ENCODE measurements around the gene C9orf50.
"Not testable (repeated sequence)": the region's sequence is repeated elsewhere in the genome, so short reads cannot be mapped to it uniquely, and the experiment has no call there.

Gene C9orf50

DNA sequence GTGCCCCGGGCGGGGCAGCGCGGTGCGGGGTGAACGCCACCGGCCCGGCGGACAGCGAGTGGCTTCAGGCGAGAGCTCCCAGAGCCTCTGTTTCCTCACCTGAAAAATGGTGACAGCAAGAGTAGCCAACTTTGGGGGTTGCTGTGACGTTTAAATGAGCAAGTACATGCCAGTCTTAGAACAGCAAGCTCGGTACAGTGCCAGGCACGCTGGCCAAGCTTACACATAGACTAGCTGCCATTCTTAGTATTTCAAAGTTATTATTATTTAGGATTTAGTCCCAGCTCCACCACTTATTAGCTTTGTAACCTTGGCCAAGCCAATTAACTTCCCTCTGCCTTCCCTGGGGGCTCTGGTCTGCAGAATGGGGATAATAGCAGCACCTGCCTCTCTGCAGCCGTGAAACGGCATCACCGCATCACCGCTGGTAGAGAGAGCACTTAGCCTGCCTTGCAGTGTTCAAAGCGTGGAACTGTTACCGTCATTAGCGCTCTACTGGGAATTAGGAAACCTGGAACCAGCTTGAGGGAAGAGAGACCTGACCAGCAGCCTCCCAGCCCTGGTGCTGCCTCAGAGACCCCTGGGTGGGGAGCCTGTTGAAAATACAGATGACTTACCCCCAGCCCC is at the start of gene C9orf50:
C9orf50 (minus strand) TSS at position 433 of the 627 bp plus-strand sequence. CDS start 527 bp downstream, outside the sequence.
- no peak for FAIRE-seq

DNA sequence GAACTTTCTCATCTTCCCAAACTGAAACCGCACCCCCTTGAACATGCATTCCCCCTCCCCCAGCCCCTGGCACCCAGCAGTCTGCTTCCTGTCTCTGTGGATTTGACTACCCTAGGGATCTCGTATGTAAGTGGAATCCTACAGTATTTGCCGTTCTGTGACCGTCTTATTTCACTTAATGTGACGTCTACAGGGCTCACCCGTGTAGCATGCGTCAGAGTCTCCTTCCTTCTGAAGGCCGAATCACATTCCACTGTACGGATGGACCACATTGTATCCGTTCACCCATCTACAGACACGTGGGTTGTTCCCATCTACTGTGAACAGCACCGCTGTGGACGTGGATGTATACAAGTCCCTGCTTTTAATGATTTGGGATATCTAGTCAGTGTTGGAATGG is 49.0 kb upstream of the C9orf50 start:
- FAIRE-seq = no peak

DNA sequence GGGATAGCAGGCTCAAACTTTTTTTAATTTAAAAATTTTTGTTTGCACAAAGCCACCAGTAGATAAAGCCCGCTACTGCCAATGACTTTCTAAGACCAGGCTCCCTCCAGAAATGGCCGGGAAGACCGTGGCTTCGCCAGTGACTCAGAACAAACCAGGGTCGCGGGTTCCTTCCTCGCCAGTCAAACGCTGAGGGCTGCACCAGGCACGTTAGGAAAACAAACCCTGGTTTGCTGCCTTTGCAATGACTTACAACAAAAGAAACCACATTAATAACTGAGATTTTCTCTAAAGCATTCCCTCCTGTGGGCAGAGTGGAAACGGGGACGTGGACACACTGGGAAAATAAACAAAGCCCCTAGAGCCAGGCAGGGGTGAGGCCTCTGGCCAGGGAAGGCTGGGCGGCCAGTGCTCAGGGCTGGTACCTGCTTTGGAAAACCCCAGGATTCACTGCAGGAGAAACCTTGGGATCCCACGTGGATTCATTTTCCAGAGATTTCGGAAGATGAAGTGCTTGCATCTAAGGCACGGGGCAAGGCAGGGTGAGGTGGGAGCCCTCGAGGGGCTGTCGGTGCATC is 48.3 kb upstream of the C9orf50 start:
- FAIRE-seq = no peak

GRCh38 chr9:129667850-129668249 is 46.9 kb upstream of the C9orf50 start:
- no peak for FAIRE-seq

- FAIRE-seq = no peak
Measured at GRCh38 chr9:129667378-129667777, 46.5 kb upstream of the C9orf50 start.

DNA sequence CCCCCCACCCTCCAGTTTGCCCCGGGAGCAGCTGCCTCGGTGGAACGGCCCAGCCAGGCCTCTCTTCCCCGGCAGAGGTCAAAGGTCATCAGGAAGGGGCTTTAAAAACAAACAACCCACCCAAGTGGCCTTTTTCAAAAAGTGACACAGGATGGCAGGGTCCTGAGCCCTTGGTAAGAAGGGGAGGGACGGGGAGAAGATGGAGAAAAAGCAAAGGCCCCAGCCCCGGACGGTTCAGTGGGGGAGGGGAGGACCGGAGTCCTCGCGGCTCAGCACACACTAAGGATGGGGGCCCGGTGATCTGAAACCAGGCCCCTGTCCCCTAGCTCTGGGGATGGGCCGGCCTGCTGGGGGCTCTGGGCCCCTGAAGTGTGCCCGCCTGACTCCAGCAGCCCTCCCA is 45.7 kb upstream of the C9orf50 start:
- FAIRE-seq = no peak

- no peak for FAIRE-seq
Measured at GRCh38 chr9:129665814-129666520, 45.1 kb upstream of the C9orf50 start.

DNA sequence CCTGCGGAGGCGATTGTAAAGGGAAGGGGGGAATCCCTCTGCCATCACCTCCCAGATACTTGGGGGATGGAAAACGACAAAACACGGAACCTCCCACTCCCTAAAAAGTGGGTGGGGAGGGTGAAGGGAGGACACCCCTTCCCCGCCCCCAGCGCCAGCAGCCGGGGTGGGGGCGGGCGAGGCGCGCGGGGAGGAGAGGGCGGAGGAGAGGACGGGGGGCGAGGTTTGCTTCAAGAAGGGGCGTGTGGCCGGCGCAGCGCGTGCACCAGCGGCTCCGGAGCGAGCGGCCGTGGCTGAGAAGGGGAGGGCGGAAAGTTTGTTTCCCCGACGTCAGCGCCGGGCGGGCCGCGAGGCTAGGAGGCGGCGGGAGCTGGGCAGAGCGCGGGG is 44.5 kb upstream of the C9orf50 start, which contains the start of gene PRRX2:
PRRX2 (plus strand) TSS at position 259 of the 387 bp plus-strand sequence. CDS start 221 bp downstream, outside the sequence.
- no peak for FAIRE-seq

- FAIRE-seq = no peak
Measured at GRCh38 chr9:129664746-129665388, 44.0 kb upstream of the C9orf50 start.

GRCh38 chr9:129662239-129662638 is 41.3 kb upstream of the C9orf50 start:
- FAIRE-seq = not testable (repeated sequence)

DNA sequence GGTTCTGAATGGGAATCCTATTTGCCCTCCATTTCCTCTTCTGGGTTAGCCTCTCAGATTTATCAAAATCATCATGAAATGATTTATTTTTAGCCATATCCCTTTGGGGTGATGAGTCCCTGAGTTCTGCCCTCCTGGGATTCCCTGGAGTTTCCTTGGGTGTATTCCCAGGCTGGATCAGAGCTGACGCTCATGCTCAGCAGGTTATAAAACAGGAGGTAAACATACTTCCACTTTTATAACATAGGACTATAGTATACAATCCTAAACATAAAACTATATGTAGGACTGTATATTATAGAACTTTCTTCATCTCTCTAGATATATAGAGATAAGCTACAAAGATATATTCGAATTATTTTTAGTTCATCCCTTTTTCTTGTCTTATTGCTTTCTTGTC is 40.1 kb upstream of the C9orf50 start:
- no peak for FAIRE-seq

- FAIRE-seq = no peak
Measured at GRCh38 chr9:129656795-129657390, 36.0 kb upstream of the C9orf50 start.

GRCh38 chr9:129655696-129656095 is 34.8 kb upstream of the C9orf50 start:
- FAIRE-seq = no peak

- FAIRE-seq = no peak
Measured at GRCh38 chr9:129655154-129655553, 34.3 kb upstream of the C9orf50 start.

GRCh38 chr9:129654554-129655040 is 33.7 kb upstream of the C9orf50 start:
- FAIRE-seq = no peak

DNA sequence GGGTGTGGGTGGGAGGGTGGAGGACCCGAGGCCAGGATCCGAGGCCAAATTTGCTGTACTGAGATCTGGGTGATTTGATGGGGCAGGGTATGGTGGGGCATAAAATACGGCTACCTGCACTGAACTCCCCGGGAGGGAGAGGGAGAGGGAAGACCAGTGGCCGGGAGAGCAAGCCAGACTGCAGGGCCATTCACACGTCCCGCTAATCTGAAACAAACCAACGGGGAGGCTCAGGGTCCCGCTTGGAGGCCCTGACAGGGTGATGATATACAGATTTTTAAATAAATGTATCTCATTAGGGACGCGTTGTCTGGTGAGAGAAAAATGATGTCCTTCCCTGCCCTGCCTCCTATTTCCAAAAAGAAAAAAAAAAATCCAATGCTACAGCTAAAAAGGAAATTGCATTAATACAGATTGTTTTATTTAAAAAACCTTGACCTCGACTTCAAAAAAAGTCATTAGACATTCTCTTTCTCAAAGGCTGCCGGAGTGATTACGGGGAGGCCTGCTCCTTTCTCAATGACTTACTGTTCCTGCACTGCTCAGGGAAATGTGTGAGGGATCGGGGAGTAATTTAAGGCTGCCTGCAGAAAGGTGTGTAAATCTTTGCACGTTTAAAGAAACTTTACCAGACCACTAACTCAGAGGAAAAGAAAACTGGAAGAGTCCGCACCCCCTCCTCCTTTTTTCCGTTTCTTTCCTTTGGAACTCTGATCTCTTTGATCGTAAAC is 33.1 kb upstream of the C9orf50 start:
- no peak for FAIRE-seq

GRCh38 chr9:129650680-129651235 is 29.9 kb upstream of the C9orf50 start:
- no peak for FAIRE-seq

DNA sequence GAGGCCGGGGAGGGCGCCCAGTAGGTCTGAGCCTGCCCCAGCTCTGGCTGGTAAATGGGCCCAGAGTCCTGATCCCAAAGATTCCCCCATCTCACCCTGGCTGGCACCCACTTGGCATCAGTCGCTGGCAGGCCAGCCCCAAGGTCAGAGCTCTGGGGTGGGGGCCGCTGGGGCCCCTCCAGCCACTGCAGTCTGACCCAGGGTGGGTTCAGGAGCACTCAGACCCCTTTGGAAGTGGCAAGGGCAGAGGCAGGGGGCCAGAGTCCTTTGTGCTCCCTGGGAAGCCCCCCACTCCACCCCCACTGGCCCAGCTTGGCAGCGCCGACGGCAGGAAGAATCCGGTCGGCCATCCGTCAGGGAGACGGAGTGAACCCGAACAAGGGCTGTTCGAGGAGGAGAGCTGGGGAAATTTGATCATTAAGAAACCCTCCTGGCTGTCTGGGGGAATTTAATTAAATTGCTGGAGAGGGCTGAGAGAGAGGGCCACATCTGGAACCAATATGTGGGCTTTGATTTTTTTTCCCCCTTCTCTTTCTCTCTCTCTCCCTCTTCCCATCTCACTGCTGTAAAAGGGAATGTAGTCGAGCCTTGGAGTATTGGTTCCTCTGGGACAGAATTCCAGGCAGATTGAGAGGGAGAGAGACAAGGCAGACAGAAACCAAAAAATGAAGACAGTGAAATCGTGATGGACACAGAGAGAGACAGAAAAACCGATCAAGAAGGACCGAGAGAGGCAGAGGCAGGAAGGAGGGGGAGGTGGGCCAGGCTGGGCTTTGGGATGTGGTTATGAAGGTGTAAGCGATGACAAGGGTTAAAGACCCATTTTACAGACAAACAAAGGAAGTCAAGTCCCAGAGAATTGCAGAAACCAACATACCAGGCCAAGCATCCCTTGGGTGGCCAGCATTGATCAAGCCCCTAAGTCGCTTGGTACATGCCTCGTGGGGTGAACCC is 29.1 kb upstream of the C9orf50 start:
- no peak for FAIRE-seq

DNA sequence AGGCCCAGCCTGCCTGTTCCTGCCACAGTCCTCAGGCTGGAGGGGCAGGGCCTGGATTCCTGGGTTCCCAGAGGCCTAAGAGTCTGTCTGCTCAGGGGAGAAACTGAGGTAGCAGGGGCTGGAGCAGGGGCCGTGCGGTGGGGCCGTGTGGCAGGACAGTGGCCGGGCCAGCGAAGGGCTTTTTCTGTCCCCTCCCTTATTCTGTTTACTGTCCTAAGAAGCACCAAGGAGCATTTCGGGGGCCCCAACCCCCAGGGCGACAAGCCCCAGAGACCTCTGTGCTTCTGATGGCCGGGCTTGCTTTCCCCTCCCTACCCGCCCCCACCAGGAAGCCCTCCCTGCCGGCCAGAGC is 27.8 kb upstream of the C9orf50 start:
- FAIRE-seq = no peak

- no peak for FAIRE-seq
Measured at GRCh38 chr9:129648092-129648763, 27.3 kb upstream of the C9orf50 start.
